HepG2 (cell line): ENCODE measurements around the gene YWHAH. TPM values are rescaled to one million over a fixed set of nuclear protein-coding genes. Genes with fewer than 3 reads are reported as not detected.

Experiments used
- CAMTA2 ChIP-seq: sonication (generic); formaldehyde crosslinking; IDR thresholded peaks from 2 replicates; pipeline ENCODE4 v1.4.0; 2020; ENCODE audit warnings: mild to moderate bottlenecking, missing genetic modification reagents, borderline replicate concordance
- ELF3 ChIP-seq: IDR thresholded peaks from 2 replicates; pipeline ENCODE4 v1.6.1; 2016; ENCODE audit warnings: missing genetic modification reagents, missing compliant biosample characterization
- MAX ChIP-seq: IDR thresholded peaks from 2 replicates; pipeline ENCODE4 v1.6.1; 2012; ENCODE audit warnings: inconsistent platforms
- NAIF1 ChIP-seq: sonication (generic); formaldehyde crosslinking; IDR thresholded peaks from 2 replicates; pipeline ENCODE4 v1.5.0; 2020; ENCODE audit warnings: mild to moderate bottlenecking, missing genetic modification reagents, borderline replicate concordance
- NFYB ChIP-seq: sonication (generic); formaldehyde crosslinking; IDR thresholded peaks from 2 replicates; pipeline ENCODE4 v1.4.0; 2020; ENCODE audit warnings: missing genetic modification reagents
- NR2F1 ChIP-seq, 2 experiments: fragments of 450-650 bp in 1 of 2; formaldehyde crosslinking in 1 of 2; IDR thresholded peaks; 2 replicates each; pipeline versions ENCODE4 v1.5.0 to v1.6.1; 2016 to 2020; ENCODE audit warnings: mild to moderate bottlenecking in 1 of 2, missing compliant biosample characterization in 1 of 2, missing genetic modification reagents in 1 of 2, moderate library complexity in 1 of 2
- PITX1 ChIP-seq: sonication (generic); formaldehyde crosslinking; IDR thresholded peaks from 2 replicates; pipeline ENCODE4 v1.5.1; 2020; ENCODE audit warnings: mild to moderate bottlenecking, missing genetic modification reagents
- TCF7 ChIP-seq: sonication (generic); IDR thresholded peaks from 2 replicates; pipeline ENCODE4 v1.6.1; 2016; ENCODE audit warnings: antibody characterized with exemption, low read depth
- ZHX1 ChIP-seq: sonication (generic); formaldehyde crosslinking; IDR thresholded peaks from 2 replicates; pipeline ENCODE4 v1.8.1; 2022; ENCODE audit warnings: low read depth, mild to moderate bottlenecking, missing genetic modification reagents
- ZNF850 ChIP-seq: sonication (generic); formaldehyde crosslinking; conservative IDR thresholded peaks from 2 replicates; pipeline ENCODE4 v1.9.0; 2021; ENCODE audit warnings: mild to moderate bottlenecking, missing genetic modification reagents
- polyA plus RNA-seq, 8 experiments: library from polyadenylated mRNA; depleted of rRNA in 3 of 8; stranded (reverse) in 7 of 8; unstranded in 1 of 8; fragments of >200 nt; fragmentation: Illumina TruSeq in 4 of 8; extraction: Trizol in 4 of 8; gene quantifications; 2 replicates each; pipeline versions ENCODE4 v1.2.1 to v1.2.3, GENCODE V29; 2011 to 2016; ENCODE audit warnings: low read depth in 4 of 8, missing spikeins in 1 of 8, mixed read lengths in 1 of 8; ENCODE audit not compliant: insufficient read depth in 1 of 8
- total RNA-seq, 5 experiments: library from RNA; depleted of rRNA; stranded (reverse); fragments of >200 nt; fragmentation: Illumina TruSeq; extraction: Trizol; gene quantifications; 2 replicates each; pipeline ENCODE4 v1.2.3, GENCODE V29; 2016; ENCODE audit warnings: low read depth in 1 of 5
- TF ChIP-seq, protein P1 (sequence below): sonication (generic); formaldehyde crosslinking; IDR thresholded peaks from 2 replicates; pipeline ENCODE4 v1.4.0; 2020; ENCODE audit warnings: missing genetic modification reagents
- TF ChIP-seq, protein P2 (sequence below): IDR thresholded peaks from 2 replicates; pipeline ENCODE4 v1.6.1; 2016; ENCODE audit warnings: missing compliant biosample characterization, missing genetic modification reagents, borderline replicate concordance
- TF ChIP-seq, protein P3 (sequence below): sonication (generic); formaldehyde crosslinking; IDR thresholded peaks from 2 replicates; pipeline ENCODE4 v1.4.0; 2020; ENCODE audit warnings: low read depth, missing genetic modification reagents
- TF ChIP-seq, protein P4 (sequence below): fragments of 450-650 bp; IDR thresholded peaks from 2 replicates; pipeline ENCODE4 v1.6.1; 2017

YWHAH gene
- total and polyA plus RNA-seq, 2 of the 13 experiments (the other 11 are each of a cell fraction or from before 2014, with no cell fraction given) = 35.6 to 92.7 TPM

- TF ChIP-seq, protein P1, sequence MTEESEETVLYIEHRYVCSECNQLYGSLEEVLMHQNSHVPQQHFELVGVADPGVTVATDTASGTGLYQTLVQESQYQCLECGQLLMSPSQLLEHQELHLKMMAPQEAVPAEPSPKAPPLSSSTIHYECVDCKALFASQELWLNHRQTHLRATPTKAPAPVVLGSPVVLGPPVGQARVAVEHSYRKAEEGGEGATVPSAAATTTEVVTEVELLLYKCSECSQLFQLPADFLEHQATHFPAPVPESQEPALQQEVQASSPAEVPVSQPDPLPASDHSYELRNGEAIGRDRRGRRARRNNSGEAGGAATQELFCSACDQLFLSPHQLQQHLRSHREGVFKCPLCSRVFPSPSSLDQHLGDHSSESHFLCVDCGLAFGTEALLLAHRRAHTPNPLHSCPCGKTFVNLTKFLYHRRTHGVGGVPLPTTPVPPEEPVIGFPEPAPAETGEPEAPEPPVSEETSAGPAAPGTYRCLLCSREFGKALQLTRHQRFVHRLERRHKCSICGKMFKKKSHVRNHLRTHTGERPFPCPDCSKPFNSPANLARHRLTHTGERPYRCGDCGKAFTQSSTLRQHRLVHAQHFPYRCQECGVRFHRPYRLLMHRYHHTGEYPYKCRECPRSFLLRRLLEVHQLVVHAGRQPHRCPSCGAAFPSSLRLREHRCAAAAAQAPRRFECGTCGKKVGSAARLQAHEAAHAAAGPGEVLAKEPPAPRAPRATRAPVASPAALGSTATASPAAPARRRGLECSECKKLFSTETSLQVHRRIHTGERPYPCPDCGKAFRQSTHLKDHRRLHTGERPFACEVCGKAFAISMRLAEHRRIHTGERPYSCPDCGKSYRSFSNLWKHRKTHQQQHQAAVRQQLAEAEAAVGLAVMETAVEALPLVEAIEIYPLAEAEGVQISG (CRISPR knock-in tag) = 0 out of 2 replicates have a peak, but pooled peaks have one; percentile 13
- TF ChIP-seq NFYB (0 out of 2 replicates have a peak, but pooled peaks have one; percentile 9), TCF7 (peak; percentile 74), ZHX1 (CRISPR knock-in tag) (0 out of 2 replicates have a peak, but pooled peaks have one; percentile 29), ELF3 (0 out of 2 replicates have a peak, but pooled peaks have one; percentile 61), CAMTA2 (no peak), PITX1 (CRISPR knock-in tag) (peak; percentile 87), NAIF1 (CRISPR knock-in tag) (no peak), MAX (peak; percentile 53; the same call in 1 of the 2 replicates), NR2F1 (CRISPR knock-in tag; IDR thresholded peaks at IDR 0.05) (peak in 1 of 2 experiments; percentile 59; a peak in 2 of 4 replicates), ZNF850 (CRISPR knock-in tag) (no peak)
- TF ChIP-seq, protein P2, sequence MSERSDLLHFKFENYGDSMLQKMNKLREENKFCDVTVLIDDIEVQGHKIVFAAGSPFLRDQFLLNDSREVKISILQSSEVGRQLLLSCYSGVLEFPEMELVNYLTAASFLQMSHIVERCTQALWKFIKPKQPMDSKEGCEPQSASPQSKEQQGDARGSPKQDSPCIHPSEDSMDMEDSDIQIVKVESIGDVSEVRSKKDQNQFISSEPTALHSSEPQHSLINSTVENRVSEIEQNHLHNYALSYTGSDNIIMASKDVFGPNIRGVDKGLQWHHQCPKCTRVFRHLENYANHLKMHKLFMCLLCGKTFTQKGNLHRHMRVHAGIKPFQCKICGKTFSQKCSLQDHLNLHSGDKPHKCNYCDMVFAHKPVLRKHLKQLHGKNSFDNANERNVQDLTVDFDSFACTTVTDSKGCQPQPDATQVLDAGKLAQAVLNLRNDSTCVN = no peak
- TF ChIP-seq, protein P3, sequence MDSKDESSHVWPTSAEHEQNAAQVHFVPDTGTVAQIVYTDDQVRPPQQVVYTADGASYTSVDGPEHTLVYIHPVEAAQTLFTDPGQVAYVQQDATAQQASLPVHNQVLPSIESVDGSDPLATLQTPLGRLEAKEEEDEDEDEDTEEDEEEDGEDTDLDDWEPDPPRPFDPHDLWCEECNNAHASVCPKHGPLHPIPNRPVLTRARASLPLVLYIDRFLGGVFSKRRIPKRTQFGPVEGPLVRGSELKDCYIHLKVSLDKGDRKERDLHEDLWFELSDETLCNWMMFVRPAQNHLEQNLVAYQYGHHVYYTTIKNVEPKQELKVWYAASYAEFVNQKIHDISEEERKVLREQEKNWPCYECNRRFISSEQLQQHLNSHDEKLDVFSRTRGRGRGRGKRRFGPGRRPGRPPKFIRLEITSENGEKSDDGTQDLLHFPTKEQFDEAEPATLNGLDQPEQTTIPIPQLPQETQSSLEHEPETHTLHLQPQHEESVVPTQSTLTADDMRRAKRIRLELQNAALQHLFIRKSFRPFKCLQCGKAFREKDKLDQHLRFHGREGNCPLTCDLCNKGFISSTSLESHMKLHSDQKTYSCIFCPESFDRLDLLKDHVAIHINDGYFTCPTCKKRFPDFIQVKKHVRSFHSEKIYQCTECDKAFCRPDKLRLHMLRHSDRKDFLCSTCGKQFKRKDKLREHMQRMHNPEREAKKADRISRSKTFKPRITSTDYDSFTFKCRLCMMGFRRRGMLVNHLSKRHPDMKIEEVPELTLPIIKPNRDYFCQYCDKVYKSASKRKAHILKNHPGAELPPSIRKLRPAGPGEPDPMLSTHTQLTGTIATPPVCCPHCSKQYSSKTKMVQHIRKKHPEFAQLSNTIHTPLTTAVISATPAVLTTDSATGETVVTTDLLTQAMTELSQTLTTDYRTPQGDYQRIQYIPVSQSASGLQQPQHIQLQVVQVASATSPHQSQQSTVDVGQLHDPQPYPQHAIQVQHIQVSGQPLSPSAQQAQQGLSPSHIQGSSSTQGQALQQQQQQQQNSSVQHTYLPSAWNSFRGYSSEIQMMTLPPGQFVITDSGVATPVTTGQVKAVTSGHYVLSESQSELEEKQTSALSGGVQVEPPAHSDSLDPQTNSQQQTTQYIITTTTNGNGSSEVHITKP (CRISPR knock-in tag) = 0 out of 2 replicates have a peak, but pooled peaks have one; percentile 38
- TF ChIP-seq, protein P4, sequence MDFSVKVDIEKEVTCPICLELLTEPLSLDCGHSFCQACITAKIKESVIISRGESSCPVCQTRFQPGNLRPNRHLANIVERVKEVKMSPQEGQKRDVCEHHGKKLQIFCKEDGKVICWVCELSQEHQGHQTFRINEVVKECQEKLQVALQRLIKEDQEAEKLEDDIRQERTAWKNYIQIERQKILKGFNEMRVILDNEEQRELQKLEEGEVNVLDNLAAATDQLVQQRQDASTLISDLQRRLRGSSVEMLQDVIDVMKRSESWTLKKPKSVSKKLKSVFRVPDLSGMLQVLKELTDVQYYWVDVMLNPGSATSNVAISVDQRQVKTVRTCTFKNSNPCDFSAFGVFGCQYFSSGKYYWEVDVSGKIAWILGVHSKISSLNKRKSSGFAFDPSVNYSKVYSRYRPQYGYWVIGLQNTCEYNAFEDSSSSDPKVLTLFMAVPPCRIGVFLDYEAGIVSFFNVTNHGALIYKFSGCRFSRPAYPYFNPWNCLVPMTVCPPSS = no peak
Measured at GRCh38 chr22:31911565-31912406, 32.5 kb upstream of the YWHAH start (continued).
